HG03196 (cell line): ENCODE results near the gene SUV39H1.

Source experiments
- ATAC-seq: cut with Tn5 transposase; IDR thresholded peaks from one replicate; pipeline ENCODE4 v1.9.1; 2021; ENCODE audit not compliant: unreplicated experiment

SUV39H1 gene

GRCh38 chrX:48713847-48714246 is 17.3 kb downstream of the SUV39H1 start:
- no peak for ATAC-seq

DNA sequence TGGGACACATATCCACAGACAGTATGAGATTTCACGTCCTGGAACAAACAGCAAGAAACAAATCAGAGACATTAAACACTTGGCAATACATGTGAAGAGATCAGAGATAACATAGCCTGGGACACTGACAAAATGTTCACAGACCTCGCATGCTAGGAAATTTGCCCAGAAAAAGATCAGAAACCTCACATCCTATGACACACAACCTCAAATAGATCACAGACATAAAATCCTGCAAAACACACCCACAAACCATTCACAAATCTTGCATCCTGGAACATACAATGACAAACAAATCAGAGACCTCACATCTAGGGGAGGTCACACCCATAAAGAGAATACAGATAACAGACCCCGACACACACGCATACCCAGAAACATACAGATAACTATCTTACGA is 18.0 kb downstream of the SUV39H1 start:
- no peak for ATAC-seq

GRCh38 chrX:48715072-48715471 is 18.5 kb downstream of the SUV39H1 start:
- no peak for ATAC-seq

DNA sequence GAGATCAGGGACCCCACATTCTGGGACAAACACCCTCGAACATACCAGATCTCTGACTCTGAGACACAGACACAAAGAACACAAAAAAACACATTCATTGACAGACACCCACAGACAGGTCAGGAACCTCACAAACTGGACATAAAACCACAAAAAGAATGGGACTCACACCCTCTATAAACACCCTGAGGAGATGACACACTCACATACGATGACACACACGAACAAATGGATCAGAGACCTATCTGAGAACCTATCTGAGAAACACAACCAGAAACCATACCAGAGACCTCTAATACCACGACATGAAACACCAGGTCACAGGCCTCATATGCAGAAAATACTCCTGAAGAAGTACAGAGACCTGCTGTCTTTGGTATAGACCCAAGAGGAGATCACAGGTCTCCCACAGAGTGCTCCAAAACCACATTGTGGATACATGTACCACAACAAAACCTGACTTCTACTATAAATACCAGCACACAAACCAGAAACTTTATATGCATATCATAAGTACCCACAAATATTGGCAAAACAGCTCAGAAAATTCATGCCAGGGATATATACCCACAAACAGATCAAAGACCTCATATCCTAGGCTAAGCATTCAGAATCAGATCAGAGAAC is 19.5 kb downstream of the SUV39H1 start:
- ATAC-seq = no peak

DNA sequence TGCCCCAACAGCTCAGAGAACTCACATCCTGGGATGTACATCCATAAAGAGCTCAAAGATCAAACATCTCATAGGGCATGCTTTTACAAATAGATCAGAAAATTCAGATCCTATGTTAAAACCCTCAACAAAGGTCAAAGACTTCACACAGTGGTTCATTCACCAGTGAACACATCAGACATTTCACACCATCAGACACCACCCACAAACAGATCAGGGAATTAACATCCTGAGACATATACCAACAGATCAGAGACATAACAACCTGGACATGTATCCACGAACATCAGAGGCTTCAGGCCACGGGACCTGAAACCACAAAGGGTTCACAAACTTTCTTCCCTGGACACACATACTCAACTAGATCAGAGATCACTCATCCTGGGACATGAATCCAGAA is 23.4 kb downstream of the SUV39H1 start:
- ATAC-seq = no peak

- ATAC-seq = no peak
Observed at GRCh38 chrX:48720577-48721250, 24.2 kb downstream of the SUV39H1 start.

GRCh38 chrX:48721916-48722315 is 25.4 kb downstream of the SUV39H1 start:
- ATAC-seq = no peak

GRCh38 chrX:48726596-48726995 is 30.1 kb downstream of the SUV39H1 start:
- ATAC-seq = no peak

DNA sequence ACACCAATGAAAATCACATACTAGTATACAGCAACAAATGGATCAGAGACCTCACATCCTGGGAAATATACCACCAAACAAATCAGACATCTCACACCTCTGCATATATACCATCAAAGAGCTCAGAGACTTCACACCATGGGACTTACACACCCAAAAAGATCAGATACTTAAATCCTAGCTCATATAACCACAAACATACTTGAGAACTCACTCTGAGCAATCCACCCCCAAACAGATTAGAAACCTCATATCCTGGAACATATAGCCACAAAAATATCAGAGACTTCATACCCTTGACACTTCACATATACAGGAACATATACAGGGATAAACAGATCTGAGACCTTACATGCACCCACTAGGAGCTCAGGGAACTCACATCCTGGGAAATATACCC is 32.1 kb downstream of the SUV39H1 start:
- no peak for ATAC-seq

GRCh38 chrX:48736303-48736702 is 39.8 kb downstream of the SUV39H1 start:
- no peak for ATAC-seq

DNA sequence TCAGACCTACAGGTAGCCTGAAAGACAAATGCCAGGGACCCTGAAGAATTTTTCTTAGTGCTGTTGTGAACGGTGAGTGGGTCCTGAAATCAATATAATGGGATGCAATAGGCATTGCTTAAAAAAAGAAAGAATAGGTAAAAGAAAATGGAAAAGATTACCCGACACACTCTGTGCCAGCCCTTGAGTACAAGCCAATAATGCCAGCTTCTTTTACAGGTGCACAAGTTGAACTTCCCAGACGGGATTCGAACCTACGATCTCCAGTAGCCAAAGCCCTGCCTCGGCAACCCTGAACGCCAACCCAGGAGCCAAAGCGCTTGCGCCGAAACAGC is 40.3 kb downstream of the SUV39H1 start:
- no peak for ATAC-seq

DNA sequence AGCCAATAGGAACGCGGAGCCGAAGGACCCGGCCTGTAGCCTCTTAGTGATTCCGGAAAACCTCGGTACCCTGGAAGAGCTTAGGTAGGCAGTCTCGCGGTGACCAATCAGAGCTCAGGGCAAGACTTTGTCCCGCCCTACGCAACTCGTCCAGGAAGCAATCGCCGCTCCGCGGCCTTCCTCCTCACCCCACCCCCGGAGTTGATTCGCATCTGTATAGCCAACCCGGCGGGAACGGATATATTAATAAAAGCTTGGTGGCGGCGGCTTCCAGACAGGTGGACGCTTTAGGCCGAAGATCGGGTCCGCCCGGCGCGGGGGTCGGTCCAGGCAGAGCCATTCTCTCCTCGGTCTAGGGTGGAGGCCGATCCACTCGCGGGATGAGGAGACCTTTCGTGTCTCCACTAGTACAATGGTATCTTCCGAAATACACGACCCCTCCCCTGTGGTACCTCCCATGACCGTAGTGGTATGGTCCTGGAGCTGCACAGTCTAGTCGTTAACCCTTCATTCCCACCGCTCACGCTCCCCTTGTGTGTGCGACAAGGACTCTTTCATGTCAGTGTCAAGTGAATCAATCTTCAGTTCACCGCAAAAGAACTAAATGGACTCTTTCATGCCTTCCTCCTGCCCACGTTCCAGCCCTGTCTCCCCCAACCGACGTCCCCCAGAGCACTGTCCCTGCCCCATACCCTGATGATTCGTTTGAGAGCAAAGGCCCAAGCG is 40.8 kb downstream of the SUV39H1 start:
- ATAC-seq = peak; percentile 98

GRCh38 chrX:48737940-48738339 is 41.4 kb downstream of the SUV39H1 start:
- ATAC-seq = no peak

- ATAC-seq = no peak
Observed at GRCh38 chrX:48741834-48742233, 45.3 kb downstream of the SUV39H1 start.

GRCh38 chrX:48745222-48745621 is 48.7 kb downstream of the SUV39H1 start:
- ATAC-seq = no peak

DNA sequence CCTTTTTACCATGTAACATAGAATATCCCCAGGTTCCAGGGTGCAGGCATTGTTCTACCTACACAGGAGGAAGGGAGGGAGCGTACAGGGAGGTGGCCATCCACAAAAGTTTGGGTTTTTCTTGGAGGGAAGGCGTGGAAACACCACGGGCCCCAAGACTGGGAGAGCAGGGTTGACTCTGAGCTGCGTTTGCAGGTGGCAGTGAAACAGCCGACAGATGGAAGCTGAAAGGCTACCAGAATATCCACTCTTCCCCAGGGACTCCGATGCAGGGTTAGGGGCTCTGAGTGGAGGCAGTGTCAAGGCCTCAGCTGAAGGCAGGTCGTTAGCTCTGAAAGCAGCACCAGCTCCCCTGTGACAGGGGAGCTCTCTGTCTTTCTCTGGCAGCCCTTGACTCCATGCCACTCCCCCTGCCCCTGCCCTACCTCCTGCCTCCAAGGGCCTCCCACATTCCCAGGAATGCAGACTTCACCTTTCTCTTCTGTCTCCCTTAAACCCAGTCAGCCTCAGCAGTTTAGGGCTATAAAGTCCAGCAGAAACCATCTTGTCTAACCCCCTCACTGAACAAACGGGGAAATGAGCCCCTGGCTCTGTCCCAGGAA is 51.0 kb downstream of the SUV39H1 start:
- ATAC-seq = no peak

GRCh38 chrX:48749182-48749581 is 52.6 kb downstream of the SUV39H1 start:
- ATAC-seq = no peak

DNA sequence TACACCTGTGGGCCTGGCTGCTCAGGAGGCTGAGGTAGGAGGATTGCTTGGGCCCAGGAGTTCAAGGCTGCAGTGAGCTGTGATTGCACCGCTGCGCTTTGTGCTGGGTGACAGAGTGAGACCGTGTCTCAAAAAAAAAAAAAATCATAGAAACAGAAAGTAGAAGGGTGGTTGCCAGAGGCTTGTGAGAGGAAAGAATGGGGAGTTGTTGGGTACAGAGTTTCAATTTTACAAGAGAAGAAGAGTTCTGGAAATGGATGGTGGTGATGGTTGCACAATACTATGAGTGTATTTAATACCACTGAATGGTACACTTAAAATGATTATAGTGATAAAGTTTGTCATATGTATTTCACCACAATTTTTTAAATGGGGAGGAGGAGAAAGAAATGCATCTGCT is 54.8 kb downstream of the SUV39H1 start:
- ATAC-seq = no peak

GRCh38 chrX:48752498-48752897 is 56.0 kb downstream of the SUV39H1 start:
- ATAC-seq = no peak

DNA sequence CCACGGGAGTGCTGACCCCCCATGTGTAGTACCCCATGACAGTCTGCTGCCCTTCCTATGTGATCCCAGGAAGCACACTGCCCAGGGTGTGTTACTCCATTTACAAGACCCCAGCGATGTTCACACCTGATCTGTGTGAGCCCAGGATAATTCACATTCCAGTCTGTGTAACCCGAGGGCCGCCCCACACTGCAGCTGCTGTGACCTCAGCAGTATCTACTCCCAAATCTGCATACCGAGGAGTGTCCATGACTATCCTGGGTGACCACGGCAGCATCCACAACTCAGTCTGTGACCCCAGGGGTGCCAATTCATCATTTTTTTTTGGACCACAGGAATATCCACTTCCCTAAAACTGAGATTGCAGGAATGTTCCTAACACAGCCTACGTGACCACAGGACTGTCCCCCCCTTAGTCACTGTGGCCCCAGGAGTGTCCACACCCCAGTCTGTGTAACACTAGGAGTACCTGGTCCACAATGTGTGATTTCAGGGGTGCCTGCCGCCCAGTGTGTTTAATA is 57.2 kb downstream of the SUV39H1 start:
- no peak for ATAC-seq

DNA sequence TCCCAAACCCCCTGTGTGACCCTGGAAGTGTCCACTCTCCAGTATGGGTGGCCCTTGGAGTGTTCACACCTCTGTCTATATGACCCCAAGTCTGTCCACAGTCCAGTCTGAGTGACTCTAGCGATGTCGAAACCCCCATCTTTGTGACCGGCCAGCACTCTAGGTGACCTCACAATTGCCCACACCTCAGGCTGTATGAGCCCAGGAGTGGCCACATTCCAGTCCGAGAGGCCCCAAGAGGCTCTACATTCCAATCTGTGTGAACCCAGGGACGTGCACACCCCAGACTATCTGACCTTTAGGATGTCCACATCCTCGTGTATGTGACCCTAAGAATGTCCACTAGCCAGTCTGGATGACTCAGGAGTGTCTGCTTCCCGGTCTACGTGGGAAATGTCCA is 57.7 kb downstream of the SUV39H1 start:
- no peak for ATAC-seq
